Measurements from ENCODE around the gene MRS2.

The MRS2 gene

GRCh38 chr6:24458134-24458533, 55.4 kb downstream of the MRS2 start:
- no peak overlapping the region for H3K27ac ChIP-seq (ENCODE audit: low read length)
- H3K4me1 ChIP-seq (ENCODE audit: control insufficient read depth, low read depth, low read length) = no peaks in the 10 kb centered on the region
- no peaks in the 10 kb centered on the region for H3K27me3 ChIP-seq (ENCODE audit: control insufficient read depth, insufficient read depth, low read length)
- no peak overlapping the region for H3K9ac ChIP-seq (ENCODE audit: low read length)
- H3K36me3 ChIP-seq (ENCODE audit: control insufficient read depth, low read depth, low read length) = no peaks in the 10 kb centered on the region
- no peak overlapping the region for H3K4me3 ChIP-seq (ENCODE audit: low read length)
- H3K9me3 ChIP-seq (ENCODE audit: control insufficient read depth, low read depth, low read length) = no peaks in the 10 kb centered on the region

- Histone ChIP-seq H3K36me3 (ENCODE audit: control insufficient read depth, low read depth, low read length) (no peaks in the 10 kb centered on the region), H3K27me3 (ENCODE audit: control insufficient read depth, insufficient read depth, low read length) (no peaks in the 10 kb centered on the region)
Measured at GRCh38 chr6:24458941-24459340, 56.2 kb downstream of the MRS2 start.

GRCh38 chr6:24460966-24461365, 58.2 kb downstream of the MRS2 start:
- H3K4me1 ChIP-seq (ENCODE audit: control insufficient read depth, low read depth, low read length) = no peaks in the 10 kb centered on the region
- no peaks in the 10 kb centered on the region for H3K9me3 ChIP-seq (ENCODE audit: control insufficient read depth, low read depth, low read length)
- no peak overlapping the region for H3K9ac ChIP-seq (ENCODE audit: low read length)
- H3K4me3 ChIP-seq (ENCODE audit: low read length) = no peak overlapping the region
- no peak overlapping the region for H3K27ac ChIP-seq (ENCODE audit: low read length)
- H3K27me3 ChIP-seq (ENCODE audit: control insufficient read depth, insufficient read depth, low read length) = no peaks in the 10 kb centered on the region
- no peaks in the 10 kb centered on the region for H3K36me3 ChIP-seq (ENCODE audit: control insufficient read depth, low read depth, low read length)

More at GRCh38 chr6:24458941-24459340, 56.2 kb downstream of the MRS2 start:
- no peak overlapping the region for H3K27ac ChIP-seq (ENCODE audit: low read length)
- H3K9ac ChIP-seq (ENCODE audit: low read length) = no peak overlapping the region
- H3K4me1 ChIP-seq (ENCODE audit: control insufficient read depth, low read depth, low read length) = no peaks in the 10 kb centered on the region
- no peaks in the 10 kb centered on the region for H3K9me3 ChIP-seq (ENCODE audit: control insufficient read depth, low read depth, low read length)
- H3K4me3 ChIP-seq (ENCODE audit: low read length) = no peak overlapping the region

- no peaks in the 10 kb centered on the region for H3K4me1 ChIP-seq (ENCODE audit: control insufficient read depth, low read depth, low read length)
- no peak overlapping the region for H3K27ac ChIP-seq (ENCODE audit: low read length)
- no peaks in the 10 kb centered on the region for H3K36me3 ChIP-seq (ENCODE audit: control insufficient read depth, low read depth, low read length)
Measured at GRCh38 chr6:24464253-24465038, 61.7 kb downstream of the MRS2 start.

GRCh38 chr6:24469811-24470210, 67.1 kb downstream of the MRS2 start:
- H3K4me3 ChIP-seq (ENCODE audit: low read length) = no peak overlapping the region
- H3K27ac ChIP-seq (ENCODE audit: low read length) = no peak overlapping the region
- H3K27me3 ChIP-seq (ENCODE audit: control insufficient read depth, insufficient read depth, low read length) = no peaks in the 10 kb centered on the region
- no peak overlapping the region for H3K9ac ChIP-seq (ENCODE audit: low read length)
- no peaks in the 10 kb centered on the region for H3K9me3 ChIP-seq (ENCODE audit: control insufficient read depth, low read depth, low read length)
- H3K4me1 ChIP-seq (ENCODE audit: control insufficient read depth, low read depth, low read length) = no peaks in the 10 kb centered on the region
- H3K36me3 ChIP-seq (ENCODE audit: control insufficient read depth, low read depth, low read length) = no peaks in the 10 kb centered on the region

More at GRCh38 chr6:24464253-24465038, 61.7 kb downstream of the MRS2 start:
- no peaks in the 10 kb centered on the region for H3K9me3 ChIP-seq (ENCODE audit: control insufficient read depth, low read depth, low read length)
- H3K9ac ChIP-seq (ENCODE audit: low read length) = no peak overlapping the region
- no peaks in the 10 kb centered on the region for H3K27me3 ChIP-seq (ENCODE audit: control insufficient read depth, insufficient read depth, low read length)
- H3K4me3 ChIP-seq (ENCODE audit: low read length) = no peak overlapping the region

- Histone ChIP-seq H3K9ac (ENCODE audit: low read length) (no peak overlapping the region), H3K27ac (ENCODE audit: low read length) (no peak overlapping the region), H3K27me3 (ENCODE audit: control insufficient read depth, insufficient read depth, low read length) (no peaks in the 10 kb centered on the region), H3K9me3 (ENCODE audit: control insufficient read depth, low read depth, low read length) (no peaks in the 10 kb centered on the region), H3K4me1 (ENCODE audit: control insufficient read depth, low read depth, low read length) (no peaks in the 10 kb centered on the region), H3K36me3 (ENCODE audit: control insufficient read depth, low read depth, low read length) (no peaks in the 10 kb centered on the region), H3K4me3 (ENCODE audit: low read length) (no peak overlapping the region)
Measured at GRCh38 chr6:24472181-24472580, 69.4 kb downstream of the MRS2 start.
